K562 (cell line): ENCODE results near the gene IL15. TPM values are rescaled to one million over a fixed set of nuclear protein-coding genes. Genes with fewer than 3 reads are reported as not detected.

Experiments used
- ATAC-seq: fragments of 200-7000 bp; cut with Tn5 transposase; 3 replicates; pipeline ENCODE4 v1.9.1; 2020; ENCODE audit warnings: moderate library complexity
- BruUV-seq: library from RNA; stranded (reverse); fragments of 400-500 nt; replicated peaks from 2 replicates; lab custom pipeline; 2021; lab: Mats Ljungman, UMichigan
- CTCF ChIA-PET: fragments of 300-600 bp; formaldehyde crosslinking; extraction: SDS; loops from one replicate; lab custom pipeline; 2021; ENCODE audit warnings: low intra/inter-chr PET ratio; lab: Yijun Ruan, JAX
- POLR2A ChIA-PET: fragments of 300-600, 350-650 bp; sonication (Branson Sonifier 250); formaldehyde crosslinking; extraction: SDS; loops from one replicate; lab custom pipeline; 2021; ENCODE audit warnings: antibody characterized with exemption, inconsistent platforms; lab: Yijun Ruan, JAX
- DNase-seq, 4 experiments: peaks; one replicate each; pipeline versions ENCODE4 v3.0.0 to v3.0.0-alpha.2; 2011 to 2018; ENCODE audit warnings: low spot score in 3 of 4, mixed read lengths in 3 of 4; ENCODE audit errors: extremely low read depth in 1 of 4
- FAIRE-seq: peaks from 2 replicates; lab custom pipeline; 2011; peaks lifted over from hg19 to GRCh38; lab: Jason Lieb, UNC
- H2AFZ ChIP-seq: 2 replicates; pipeline ENCODE4 v1.6.0; 2011; ENCODE audit warnings: low read depth, low read length, control low read depth, inconsistent platforms
- H3K27ac ChIP-seq: fragments of 200-600 bp; 3 replicates; pipeline ENCODE4 v1.8.0; 2011; ENCODE audit warnings: low read depth, mild to moderate bottlenecking, control low read depth, inconsistent platforms, low read length, moderate library complexity, mixed read lengths; ENCODE audit errors: extremely low read depth
- H3K27me3 ChIP-seq, 2 experiments: fragments of 300-600 bp in 1 of 2; 2 replicates in 1 of 2; 3 replicates in 1 of 2; pipeline versions ENCODE4 v1.6.0 to v1.8.0; 2011; ENCODE audit warnings: inconsistent platforms in 2 of 2, low read length in 2 of 2, mild to moderate bottlenecking in 1 of 2, mixed read lengths in 1 of 2, moderate library complexity in 1 of 2; ENCODE audit not compliant: control insufficient read depth in 2 of 2, insufficient read depth in 2 of 2
- H3K36me3 ChIP-seq: fragments of 300-600 bp; 3 replicates; pipeline ENCODE4 v1.8.0; 2011; ENCODE audit warnings: mild to moderate bottlenecking, low read length, inconsistent platforms; ENCODE audit not compliant: control insufficient read depth, insufficient read depth
- H3K4me1 ChIP-seq, 2 experiments: fragments of 200-600 bp in 1 of 2; replicated peaks in 1 of 2; 2 replicates in 1 of 2; 3 replicates in 1 of 2; pipeline versions ENCODE4 v1.5.1 to v1.8.0; 2011; ENCODE audit warnings: inconsistent platforms in 2 of 2, low read length in 2 of 2, mild to moderate bottlenecking in 1 of 2, mixed read lengths in 1 of 2, moderate library complexity in 1 of 2; ENCODE audit not compliant: control insufficient read depth in 2 of 2, insufficient read depth in 2 of 2
- H3K4me2 ChIP-seq: 2 replicates; pipeline ENCODE4 v1.6.1; 2011; ENCODE audit warnings: low read length, control low read depth, inconsistent platforms, mixed read lengths; ENCODE audit not compliant: insufficient read depth
- H3K4me3 ChIP-seq: fragments of 200-600 bp; sonication (generic), shearing (Covaris generic); 2 replicates; pipeline ENCODE4 v1.5.1; 2016; ENCODE audit warnings: control low read depth, inconsistent platforms
- H3K79me2 ChIP-seq: fragments of 200-600 bp; 3 replicates; pipeline ENCODE4 v1.8.0; 2011; ENCODE audit warnings: low read length, inconsistent platforms; ENCODE audit not compliant: control insufficient read depth, insufficient read depth
- H3K9ac ChIP-seq, 2 experiments: 2 replicates each; pipeline versions ENCODE4 v1.6.0 to v1.6.1; 2011; ENCODE audit warnings: low read depth in 2 of 2, low read length in 2 of 2, control low read depth in 1 of 2, inconsistent platforms in 1 of 2, mild to moderate bottlenecking in 1 of 2, mixed read lengths in 1 of 2; ENCODE audit not compliant: insufficient read depth in 1 of 2
- H3K9me1 ChIP-seq: one replicate; pipeline ENCODE4 v1.6.0; 2011; ENCODE audit warnings: inconsistent platforms, mild to moderate bottlenecking, low read length, moderate library complexity; ENCODE audit not compliant: control insufficient read depth, insufficient read depth
- H3K9me3 ChIP-seq: replicated peaks from 2 replicates; pipeline ENCODE4 v1.5.1; 2011; ENCODE audit warnings: low read depth, low read length, inconsistent platforms; ENCODE audit not compliant: control insufficient read depth, insufficient read depth
- H4K20me1 ChIP-seq: replicated peaks from 2 replicates; pipeline ENCODE4 v1.6.1; 2011; ENCODE audit warnings: low read length, inconsistent platforms, mixed read lengths; ENCODE audit not compliant: control insufficient read depth, insufficient read depth
- ARNT ChIP-seq, 2 experiments: fragments of 450-650 bp; IDR thresholded peaks; 2 replicates each; pipeline ENCODE4 v1.6.1; 2016; ENCODE audit warnings: mild to moderate bottlenecking in 1 of 2
- CBFB ChIP-seq: sonication (generic); formaldehyde crosslinking; IDR thresholded peaks from 2 replicates; pipeline ENCODE4 v1.4.0; 2020; ENCODE audit warnings: mild to moderate bottlenecking, missing genetic modification reagents
- EHMT2 ChIP-seq: fragments of 450-650 bp; IDR thresholded peaks from 2 replicates; pipeline ENCODE4 v1.6.1; 2018; ENCODE audit warnings: antibody characterized with exemption
- GTF3C2 ChIP-seq: IDR thresholded peaks from 3 replicates; pipeline ENCODE4 v1.6.1; 2011; ENCODE audit warnings: borderline replicate concordance, mild to moderate bottlenecking, moderate library complexity; ENCODE audit not compliant: insufficient read length; ENCODE audit errors: extremely low read depth
- MEF2D ChIP-seq: conservative IDR thresholded peaks from 2 replicates; pipeline ENCODE4 v1.6.1; 2016; ENCODE audit warnings: low read depth, missing genetic modification characterization, missing compliant biosample characterization
- NR2C2 ChIP-seq, 2 experiments: fragments of 200-800 bp in 1 of 2; sonication (Bioruptor generic) in 1 of 2; sonication (generic) in 1 of 2; formaldehyde crosslinking in 1 of 2; IDR thresholded peaks; 2 replicates each; pipeline versions ENCODE4 v1.6.1 to v1.8.0; 2016 to 2022; ENCODE audit warnings: mild to moderate bottlenecking in 1 of 2, missing compliant biosample characterization in 1 of 2, missing genetic modification characterization in 1 of 2, missing genetic modification reagents in 1 of 2
- SAP30 ChIP-seq: fragments of 200-600 bp; sonication (generic); IDR thresholded peaks from 2 replicates; pipeline ENCODE4 v1.6.1; 2012; ENCODE audit warnings: borderline replicate concordance, low read depth, mild to moderate bottlenecking, moderate library complexity, low read length, control low read depth, inconsistent platforms; ENCODE audit not compliant: insufficient read depth, poor library complexity, severe bottlenecking
- SIN3B ChIP-seq: fragments of 450-650 bp; IDR thresholded peaks from 2 replicates; pipeline ENCODE4 v1.6.1; 2017; ENCODE audit warnings: low read depth, mild to moderate bottlenecking, moderate library complexity
- SRF ChIP-seq, 2 experiments: fragments of 250-450, 450-650 bp in 1 of 2; sonication (Bioruptor Pico) in 1 of 2; sonication (generic) in 1 of 2; formaldehyde crosslinking; IDR thresholded peaks; 2 replicates each; pipeline versions ENCODE4 v1.5.0 to v1.5.1; 2020 to 2022; ENCODE audit warnings: mild to moderate bottlenecking in 1 of 2, missing genetic modification reagents in 1 of 2
- ZMIZ1 ChIP-seq, 2 experiments: fragments of 150-350 bp in 1 of 2; IDR thresholded peaks; 2 replicates each; pipeline ENCODE4 v1.6.1; 2012 to 2016; ENCODE audit warnings: low read depth in 2 of 2, low read length in 2 of 2, mild to moderate bottlenecking in 1 of 2, moderate library complexity in 1 of 2
- ZNF764 ChIP-seq: fragments of 250-450 bp; sonication (Bioruptor Pico); IDR thresholded peaks from 2 replicates; pipeline ENCODE4 v1.4.0; 2020; ENCODE audit warnings: low read depth, mild to moderate bottlenecking, moderate library complexity
- WGBS: fragments of 100-300 bp; shearing (Covaris generic); methylation state at CpG from one replicate; pipeline ENCODE4 v1.1.6; 2016; ENCODE audit warnings: low coverage, mixed read lengths; ENCODE audit not compliant: insufficient coverage; ENCODE audit errors: missing lambda C conversion rate; 5-methylcytosine and 5-hydroxymethylcytosine counted together
- in situ Hi-C: fragments of 300-500 bp; cut with MboI; formaldehyde crosslinking; loops from 4 replicates; pipeline ENCODE4 v1.15.0; 2018; ENCODE audit warnings: inconsistent platforms, mixed read lengths
- intact Hi-C: fragments of 100-400 bp; cut with micrococcal nuclease; formaldehyde crosslinking; loops from 2 replicates; pipeline ENCODE4 v1.14.2; 2022
- polyA plus RNA-seq, 8 experiments: library from polyadenylated mRNA; depleted of rRNA in 4 of 8; stranded (reverse) in 5 of 8; unstranded in 3 of 8; fragments of >200 nt; fragmentation: Nextera tagmentation in 2 of 8; fragmentation: Illumina TruSeq in 1 of 8; extraction: Ambion mirVana in 2 of 8; extraction: Trizol in 1 of 8; gene quantifications; 2 replicates each; pipeline versions ENCODE4 v1.2.1 to v1.2.3, GENCODE V29; 2011 to 2014; ENCODE audit warnings: inconsistent platforms in 1 of 8, missing spikeins in 1 of 8
- total RNA-seq, 7 experiments: library from RNA; depleted of rRNA in 6 of 7; stranded (reverse); fragments of >200 nt in 6 of 7; fragmentation: Illumina TruSeq in 2 of 7; extraction: Trizol in 2 of 7; gene quantifications; 2 replicates each; pipeline versions ENCODE4 v1.2.1 to v1.2.3, GENCODE V29; 2011 to 2021; ENCODE audit warnings: low replicate concordance in 1 of 7

The IL15 gene
- total and polyA plus RNA-seq, 9 of the 15 experiments (the other 6 are each of a cell fraction or from before 2014, with no cell fraction given) = 0.13 to 0.50 (median 0.34) TPM

GRCh38 chr4:141713771-141714445 lies 77.5 kb downstream of the IL15 start (continued):
- TF ChIP-seq CBFB = no peak
- TF ChIP-seq SIN3B = no peak
- TF ChIP-seq GTF3C2 = no peak
- TF ChIP-seq MEF2D (tag) = no peak
- no peak for TF ChIP-seq ZNF764
- TF ChIP-seq, all 486 proteins: peak for 0

GRCh38 chr4:141719585-141719984 lies 83.2 kb downstream of the IL15 start:
- no peak for DNase-seq
- H3K27ac ChIP-seq = no peak overlapping the region
- H4K20me1 ChIP-seq = no peaks in the 10 kb centered on the region
- no peaks in the 10 kb centered on the region for H3K36me3 ChIP-seq
- H3K79me2 ChIP-seq = no peaks in the 10 kb centered on the region
- no TSS peak for BruUV-seq
- no peak for ATAC-seq
- H3K9ac ChIP-seq = no peak overlapping the region
- CTCF ChIA-PET = no interaction called here
- FAIRE-seq = no peak
- H3K4me2 ChIP-seq = no peak overlapping the region
- no peaks in the 10 kb centered on the region for H3K4me1 ChIP-seq
- 0% methylated on average over 1 of the region's 1 CpG for WGBS
- intact Hi-C loops (no loop called here), in situ Hi-C loops (no loop called here)
- POLR2A ChIA-PET = no interaction called here
- no peaks in the 10 kb centered on the region for H3K9me1 ChIP-seq
- no peak overlapping the region for H2AFZ ChIP-seq
- H3K4me3 ChIP-seq = no peak overlapping the region
- no peaks in the 10 kb centered on the region for H3K9me3 ChIP-seq
- H3K27me3 ChIP-seq = no peaks in the 10 kb centered on the region
- no peak for TF ChIP-seq SRF (CRISPR knock-in tag; IDR thresholded peaks at IDR 0.05)
- TF ChIP-seq NR2C2 (CRISPR knock-in tag; IDR thresholded peaks at IDR 0.05) = no peak
- TF ChIP-seq NR2C2 (tag; IDR thresholded peaks at IDR 0.05) = no peak
- no peak for TF ChIP-seq ZMIZ1 (IDR thresholded peaks at IDR 0.05; ENCODE audit: low read depth in 2 of 2, low read length in 2 of 2)
- TF ChIP-seq EHMT2 = no peak
- no peak for TF ChIP-seq ARNT (IDR thresholded peaks at IDR 0.05)
- TF ChIP-seq SAP30 = no peak
